Neural progenitor cell (in vitro differentiated cells): ENCODE measurements around the gene ARPC5.
A peak's percentile ranks its signal among the peaks of the same experiment; 100 is the strongest.

Source experiments
- EZH2phosphoT487 ChIP-seq: fragments of 200-600 bp; sonication (generic); IDR thresholded peaks from 2 replicates; pipeline ENCODE4 v1.6.1; 2017; ENCODE audit warnings: antibody characterized with exemption
- TF ChIP-seq, protein P1 (sequence below): fragments of 200-600 bp; sonication (generic); IDR thresholded peaks from 2 replicates; pipeline ENCODE4 v1.5.1; 2017; ENCODE audit warnings: antibody characterized with exemption, mild to moderate bottlenecking

- TF ChIP-seq, protein P1, sequence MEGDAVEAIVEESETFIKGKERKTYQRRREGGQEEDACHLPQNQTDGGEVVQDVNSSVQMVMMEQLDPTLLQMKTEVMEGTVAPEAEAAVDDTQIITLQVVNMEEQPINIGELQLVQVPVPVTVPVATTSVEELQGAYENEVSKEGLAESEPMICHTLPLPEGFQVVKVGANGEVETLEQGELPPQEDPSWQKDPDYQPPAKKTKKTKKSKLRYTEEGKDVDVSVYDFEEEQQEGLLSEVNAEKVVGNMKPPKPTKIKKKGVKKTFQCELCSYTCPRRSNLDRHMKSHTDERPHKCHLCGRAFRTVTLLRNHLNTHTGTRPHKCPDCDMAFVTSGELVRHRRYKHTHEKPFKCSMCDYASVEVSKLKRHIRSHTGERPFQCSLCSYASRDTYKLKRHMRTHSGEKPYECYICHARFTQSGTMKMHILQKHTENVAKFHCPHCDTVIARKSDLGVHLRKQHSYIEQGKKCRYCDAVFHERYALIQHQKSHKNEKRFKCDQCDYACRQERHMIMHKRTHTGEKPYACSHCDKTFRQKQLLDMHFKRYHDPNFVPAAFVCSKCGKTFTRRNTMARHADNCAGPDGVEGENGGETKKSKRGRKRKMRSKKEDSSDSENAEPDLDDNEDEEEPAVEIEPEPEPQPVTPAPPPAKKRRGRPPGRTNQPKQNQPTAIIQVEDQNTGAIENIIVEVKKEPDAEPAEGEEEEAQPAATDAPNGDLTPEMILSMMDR, result peak; percentile 29
- TF ChIP-seq EZH2phosphoT487, result no peak
Observed at GRCh38 chr1:183609313-183609712, 26.3 kb downstream of the ARPC5 start.
